Thyroid gland (tissue), 4 donors: Measurements from ENCODE around the gene ZNF354C.

Experiments
- CTCF ChIP-seq, 6 experiments: fragments of 200-600 bp in 3 of 6; fragments of 450-650 bp in 3 of 6; sonication (generic) in 3 of 6; IDR thresholded peaks; one replicate each; pipeline ENCODE4 v1.5.1; 2016 to 2019; ENCODE audit warnings: antibody characterized with exemption in 6 of 6, mild to moderate bottlenecking in 2 of 6, inconsistent platforms in 1 of 6, moderate library complexity in 1 of 6
- POLR2A ChIP-seq, 2 donors: fragments of 450-650 bp; IDR thresholded peaks; one replicate each; pipeline ENCODE4 v1.6.1; 2017; ENCODE audit warnings: antibody characterized with exemption in 2 of 2, mild to moderate bottlenecking in 2 of 2, moderate library complexity in 1 of 2

GRCh38 chr5:179127136-179128040 lies 67.2 kb downstream of the ZNF354C start:
- TF ChIP-seq POLR2A (IDR thresholded peaks at IDR 0.05) = no peak
- TF ChIP-seq CTCF (IDR thresholded peaks at IDR 0.05) = no peak
